ENCODE measurements around the gene MLPH. TPM values are rescaled to one million over a fixed set of nuclear protein-coding genes. Genes with fewer than 3 reads are reported as not detected.

MLPH gene
- total RNA-seq, 2 experiments from 2014 or later, result not detected

- no peaks in the 10 kb centered on the region for H3K4me1 Mint-ChIP-seq
- CTCF ChIA-PET, result interaction anchor here (1.0 kb wide), 1 partner anchor 28 kb away, joined by 3 read pairs; no protein-coding TSS in a partner anchor
- H3K27me3 Mint-ChIP-seq, result no peaks in the 10 kb centered on the region
- DNase-seq (no peak), ATAC-seq (no peak)
- H3K36me3 Mint-ChIP-seq, result no peaks in the 10 kb centered on the region
- no peak overlapping the region for H3K27ac Mint-ChIP-seq
- H3K4me3 Mint-ChIP-seq, result no peak overlapping the region
- H3K9me3 Mint-ChIP-seq (ENCODE audit: low read depth), result no peaks in the 10 kb centered on the region
Observed at GRCh38 chr2:237450108-237450507, 36.9 kb upstream of the MLPH start.

DNA sequence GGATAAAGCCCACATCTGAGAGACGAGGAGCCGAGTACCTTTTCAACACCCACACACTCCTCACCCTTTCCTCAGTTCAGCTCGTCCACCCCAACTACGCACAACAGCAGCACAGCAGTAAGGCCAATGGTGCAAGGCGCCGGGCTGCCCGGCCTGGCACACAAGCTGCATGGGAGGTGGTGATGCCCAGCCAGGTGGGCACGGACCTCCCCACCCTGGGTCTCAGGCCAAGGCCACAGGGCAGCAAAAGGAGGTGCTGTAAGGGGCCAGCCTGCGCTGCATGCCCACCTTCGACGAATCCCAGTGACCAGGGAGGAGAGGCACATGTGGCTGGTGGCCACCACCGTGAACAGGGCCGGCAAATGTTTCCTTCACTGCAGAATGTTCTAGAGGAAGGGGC lies 36.5 kb upstream of the MLPH start:
- no peak for DNase-seq
- no peak overlapping the region for H3K27ac Mint-ChIP-seq
- H3K4me3 Mint-ChIP-seq, result no peak overlapping the region
- no peaks in the 10 kb centered on the region for H3K27me3 Mint-ChIP-seq
- ATAC-seq, result no peak
- no peaks in the 10 kb centered on the region for H3K4me1 Mint-ChIP-seq
- CTCF ChIA-PET, result interaction anchor here (1.0 kb wide), 1 partner anchor 29 kb away, joined by 3 read pairs; no protein-coding TSS in a partner anchor
- no peaks in the 10 kb centered on the region for H3K36me3 Mint-ChIP-seq
- no peaks in the 10 kb centered on the region for H3K9me3 Mint-ChIP-seq (ENCODE audit: low read depth)

- DNase-seq (no peak), ATAC-seq (no peak)
- Mint-ChIP-seq H3K4me3 (no peak overlapping the region), H3K27ac (no peak overlapping the region), H3K36me3 (no peaks in the 10 kb centered on the region), H3K9me3 (ENCODE audit: low read depth) (no peaks in the 10 kb centered on the region), H3K27me3 (no peaks in the 10 kb centered on the region), H3K4me1 (no peaks in the 10 kb centered on the region)
- CTCF ChIA-PET, result no interaction called here
Observed at GRCh38 chr2:237451643-237452469, 35.2 kb upstream of the MLPH start.

DNA sequence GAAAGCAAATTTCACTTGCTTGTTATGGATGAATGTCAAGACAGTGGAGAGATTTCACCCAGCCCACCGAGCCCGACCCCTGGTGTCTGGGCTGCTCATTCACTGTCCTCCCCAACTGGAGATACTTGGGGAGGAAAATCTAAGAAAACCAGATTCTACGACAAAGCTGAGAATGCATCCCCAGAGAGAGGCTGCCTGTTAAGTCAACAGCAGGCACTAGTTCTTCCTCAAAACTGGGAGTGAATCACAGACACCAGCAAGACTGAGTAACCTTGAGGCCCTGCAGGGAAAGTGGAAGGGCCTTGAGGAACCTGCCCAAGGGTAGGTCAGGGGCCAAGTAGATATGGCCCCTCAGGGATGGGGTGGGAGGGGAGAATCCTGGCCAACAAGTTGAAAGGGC lies 34.2 kb upstream of the MLPH start:
- Mint-ChIP-seq H3K27ac (no peak overlapping the region), H3K36me3 (no peaks in the 10 kb centered on the region), H3K27me3 (no peaks in the 10 kb centered on the region), H3K4me1 (no peaks in the 10 kb centered on the region), H3K9me3 (ENCODE audit: low read depth) (no peaks in the 10 kb centered on the region), H3K4me3 (no peak overlapping the region)
- CTCF ChIA-PET, result no interaction called here
- DNase-seq (no peak), ATAC-seq (no peak)

DNA sequence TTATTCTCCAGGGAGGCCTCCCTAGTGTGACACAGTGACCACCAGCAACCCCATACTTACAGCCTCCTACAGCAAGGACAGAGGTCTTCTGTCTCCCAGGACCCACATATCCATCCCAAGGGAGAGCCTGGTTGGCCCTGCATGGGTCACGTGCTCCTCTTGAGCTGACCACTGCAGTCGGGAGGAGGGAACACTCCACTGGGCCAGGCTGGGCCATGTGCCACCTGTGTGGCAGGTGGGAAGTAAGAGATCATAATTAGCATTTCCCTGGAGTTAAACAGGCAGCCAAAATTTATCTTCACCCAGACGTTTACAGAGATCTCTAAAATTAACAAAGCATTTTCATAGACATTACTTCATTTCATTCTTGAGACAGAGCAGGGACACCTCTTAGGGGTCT lies 33.4 kb upstream of the MLPH start:
- Mint-ChIP-seq H3K36me3 (no peaks in the 10 kb centered on the region), H3K4me3 (no peak overlapping the region), H3K9me3 (ENCODE audit: low read depth) (no peaks in the 10 kb centered on the region), H3K4me1 (peaks cover 7% of the 10 kb centered on the region), H3K27ac (no peak overlapping the region), H3K27me3 (no peaks in the 10 kb centered on the region)
- DNase-seq (no peak), ATAC-seq (no peak)
- CTCF ChIA-PET, result no interaction called here

GRCh38 chr2:237455764-237456163 lies 31.3 kb upstream of the MLPH start:
- Mint-ChIP-seq H3K9me3 (ENCODE audit: low read depth) (no peaks in the 10 kb centered on the region), H3K4me1 (peaks cover 10% of the 10 kb centered on the region), H3K27me3 (no peaks in the 10 kb centered on the region), H3K36me3 (no peaks in the 10 kb centered on the region), H3K4me3 (no peak overlapping the region), H3K27ac (no peak overlapping the region)
- ATAC-seq, result no peak
- DNase-seq, result no peak
- CTCF ChIA-PET, result interaction anchor here (1.5 kb wide), 1 partner anchor 34 kb away, joined by 6 read pairs; no protein-coding TSS in a partner anchor

DNA sequence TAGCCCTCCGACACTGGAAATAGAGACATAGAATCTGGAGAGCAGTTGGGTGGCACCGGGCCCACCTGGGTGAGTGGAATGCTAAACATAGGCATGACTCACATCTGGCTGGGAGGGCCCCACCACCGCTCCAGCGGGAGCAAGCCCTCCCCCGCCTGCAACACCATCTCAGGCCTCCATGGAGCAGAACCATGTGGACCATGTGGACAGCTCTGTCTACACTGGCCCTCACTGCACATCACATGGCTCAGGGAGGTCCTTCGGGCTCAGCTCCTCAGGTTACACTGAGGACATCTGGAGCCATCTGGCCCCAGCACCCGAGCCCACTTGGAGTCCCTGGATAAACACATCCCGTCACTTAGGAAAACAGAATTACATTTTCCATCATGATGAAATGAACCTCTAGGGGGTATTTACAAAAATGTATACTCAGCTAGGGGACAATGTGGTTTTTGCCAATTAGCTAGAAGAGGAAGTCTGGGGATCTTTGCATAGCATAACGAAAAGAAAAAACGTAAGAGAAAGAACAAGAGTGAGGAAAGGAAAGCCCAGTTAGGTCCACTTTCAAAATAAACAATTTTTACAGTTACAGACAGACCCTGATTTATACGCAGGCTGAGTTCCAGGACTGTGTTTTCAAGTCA lies 30.7 kb upstream of the MLPH start:
- H3K4me3 Mint-ChIP-seq, result no peak overlapping the region
- H3K36me3 Mint-ChIP-seq, result no peaks in the 10 kb centered on the region
- DNase-seq (no peak), ATAC-seq (no peak)
- H3K4me1 Mint-ChIP-seq, result peaks cover 10% of the 10 kb centered on the region
- no peaks in the 10 kb centered on the region for H3K27me3 Mint-ChIP-seq
- CTCF ChIA-PET, result interaction anchor here (1.5 kb wide), 1 partner anchor 35 kb away, joined by 6 read pairs; no protein-coding TSS in a partner anchor
- no peak overlapping the region for H3K27ac Mint-ChIP-seq
- no peaks in the 10 kb centered on the region for H3K9me3 Mint-ChIP-seq (ENCODE audit: low read depth)

- DNase-seq (no peak), ATAC-seq (no peak)
- no peaks in the 10 kb centered on the region for H3K9me3 Mint-ChIP-seq (ENCODE audit: low read depth)
- peaks cover 10% of the 10 kb centered on the region for H3K4me1 Mint-ChIP-seq
- H3K4me3 Mint-ChIP-seq, result no peak overlapping the region
- no peaks in the 10 kb centered on the region for H3K36me3 Mint-ChIP-seq
- no peaks in the 10 kb centered on the region for H3K27me3 Mint-ChIP-seq
- H3K27ac Mint-ChIP-seq, result no peak overlapping the region
- CTCF ChIA-PET, result no interaction called here
Observed at GRCh38 chr2:237457388-237457941, 29.6 kb upstream of the MLPH start.

DNA sequence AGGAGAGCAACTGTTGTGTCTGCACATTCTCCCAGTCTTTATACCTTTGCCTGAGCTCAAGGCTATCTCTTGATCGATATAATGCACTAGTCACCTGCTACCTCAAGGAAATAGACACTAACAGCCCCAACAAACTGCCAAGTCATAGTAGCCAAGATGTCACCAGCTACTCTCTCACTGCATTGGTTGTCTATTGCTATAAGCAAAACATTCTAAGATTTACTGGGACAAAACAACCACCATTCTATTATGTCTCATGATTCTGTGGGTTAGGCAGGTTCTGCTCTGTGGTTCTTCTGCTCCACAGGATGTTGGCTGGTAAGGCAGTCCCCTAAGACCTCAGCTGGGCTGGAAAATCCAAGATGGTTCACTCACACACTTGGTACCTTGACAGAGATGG lies 28.5 kb upstream of the MLPH start:
- H3K4me3 Mint-ChIP-seq, result no peak overlapping the region
- ATAC-seq (peak; percentile 20), DNase-seq (no peak)
- H3K27ac Mint-ChIP-seq, result no peak overlapping the region
- no peaks in the 10 kb centered on the region for H3K36me3 Mint-ChIP-seq
- peaks cover 10% of the 10 kb centered on the region for H3K4me1 Mint-ChIP-seq
- no peaks in the 10 kb centered on the region for H3K27me3 Mint-ChIP-seq
- CTCF ChIA-PET, result interaction anchor here (2.0 kb wide), 1 partner anchor 39 kb away, joined by 5 read pairs; no protein-coding TSS in a partner anchor
- H3K9me3 Mint-ChIP-seq (ENCODE audit: low read depth), result no peaks in the 10 kb centered on the region

- Mint-ChIP-seq H3K27me3 (no peaks in the 10 kb centered on the region), H3K27ac (no peak overlapping the region), H3K36me3 (no peaks in the 10 kb centered on the region), H3K4me1 (peaks cover 10% of the 10 kb centered on the region), H3K4me3 (no peak overlapping the region), H3K9me3 (ENCODE audit: low read depth) (no peaks in the 10 kb centered on the region)
- no peak for DNase-seq
- CTCF ChIA-PET, result interaction anchor here (2.0 kb wide), 1 partner anchor 39 kb away, joined by 5 read pairs; no protein-coding TSS in a partner anchor
- ATAC-seq, result no peak
Observed at GRCh38 chr2:237459226-237459625, 27.8 kb upstream of the MLPH start.

DNA sequence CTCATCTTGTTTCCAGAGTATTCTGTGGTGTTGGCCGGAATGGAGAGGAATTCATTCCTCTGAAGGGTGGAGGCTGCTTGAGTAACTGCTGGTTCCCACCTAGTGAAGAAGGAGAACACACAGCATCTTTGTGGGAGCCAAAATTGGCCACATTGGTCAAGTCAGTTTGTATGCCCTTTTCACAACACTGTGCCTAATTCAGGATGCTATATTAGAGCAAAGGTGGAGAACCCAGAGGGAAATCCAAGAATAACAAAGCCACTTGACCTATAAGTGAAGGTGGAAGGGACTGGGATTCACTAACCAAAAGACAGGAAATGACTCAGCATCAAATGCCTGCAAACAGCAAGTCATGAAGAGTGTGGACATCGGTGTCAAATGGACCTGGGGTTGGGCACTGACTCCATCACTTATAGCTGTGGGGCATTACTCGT lies 27.3 kb upstream of the MLPH start:
- Mint-ChIP-seq H3K4me3 (no peak overlapping the region), H3K27me3 (no peaks in the 10 kb centered on the region), H3K4me1 (peaks cover 10% of the 10 kb centered on the region), H3K9me3 (ENCODE audit: low read depth) (no peaks in the 10 kb centered on the region), H3K27ac (no peak overlapping the region), H3K36me3 (no peaks in the 10 kb centered on the region)
- no peak for DNase-seq
- CTCF ChIA-PET, result interaction anchor here (2.0 kb wide), 1 partner anchor 40 kb away, joined by 5 read pairs; no protein-coding TSS in a partner anchor
- ATAC-seq, result no peak

DNA sequence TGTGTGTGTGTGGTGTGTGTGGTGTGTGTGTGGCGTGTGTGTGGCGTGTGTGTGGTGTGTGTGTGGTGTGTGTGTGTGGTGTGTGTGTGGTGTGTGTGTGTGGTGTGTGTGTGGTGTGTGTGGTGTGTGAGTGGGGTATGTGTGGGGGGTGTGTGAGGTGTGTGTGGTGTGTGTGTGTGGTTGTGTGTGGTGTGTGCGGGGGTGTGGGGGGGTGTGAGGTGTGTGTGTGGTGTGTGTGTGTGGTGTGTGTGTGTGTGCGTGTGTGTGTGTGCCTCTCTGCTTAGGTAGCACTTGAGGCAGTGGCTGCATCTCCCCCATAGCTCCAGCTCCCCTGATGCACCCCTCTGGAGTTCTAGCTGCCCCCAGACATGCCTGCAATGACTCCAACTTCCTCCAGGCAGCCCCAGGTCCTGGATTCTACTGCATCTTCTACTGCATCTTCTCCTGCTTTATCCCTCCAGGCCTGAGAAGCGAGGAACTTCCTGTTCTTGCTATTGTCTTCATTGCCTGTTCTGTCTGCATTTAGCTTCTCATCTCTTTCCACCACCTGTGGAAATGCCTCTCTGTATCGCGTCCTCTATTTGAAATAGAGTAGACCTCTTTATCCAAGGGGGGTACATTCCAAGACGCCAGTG lies 22.2 kb upstream of the MLPH start:
- CTCF ChIA-PET, result no interaction called here
- Mint-ChIP-seq H3K36me3 (no peaks in the 10 kb centered on the region), H3K27ac (no peak overlapping the region), H3K9me3 (ENCODE audit: low read depth) (peaks cover 2% of the 10 kb centered on the region), H3K27me3 (peaks cover 2% of the 10 kb centered on the region), H3K4me3 (no peak overlapping the region), H3K4me1 (no peaks in the 10 kb centered on the region)
- ATAC-seq, result no peak
- no peak for DNase-seq

GRCh38 chr2:237465515-237466148 lies 21.4 kb upstream of the MLPH start:
- peaks cover 2% of the 10 kb centered on the region for H3K9me3 Mint-ChIP-seq (ENCODE audit: low read depth)
- CTCF ChIA-PET, result interaction anchor here (1.2 kb wide), 1 partner anchor 10 kb away, joined by 3 read pairs; no protein-coding TSS in a partner anchor
- no peaks in the 10 kb centered on the region for H3K36me3 Mint-ChIP-seq
- H3K4me3 Mint-ChIP-seq, result no peak overlapping the region
- H3K27ac Mint-ChIP-seq, result no peak overlapping the region
- H3K27me3 Mint-ChIP-seq, result peaks cover 2% of the 10 kb centered on the region
- DNase-seq, result no peak
- ATAC-seq, result no peak
- no peaks in the 10 kb centered on the region for H3K4me1 Mint-ChIP-seq
